ENCODE data around the gene SLC24A3. TPM values are rescaled to one million over a fixed set of nuclear protein-coding genes. Genes with fewer than 3 reads are reported as not detected.
"Not testable (repeated sequence)": the region's sequence is repeated elsewhere in the genome, so short reads cannot be mapped to it uniquely, and the experiment has no call there.

The SLC24A3 gene
- total RNA-seq, 1 experiment from 2014 or later, result not detected

DNA sequence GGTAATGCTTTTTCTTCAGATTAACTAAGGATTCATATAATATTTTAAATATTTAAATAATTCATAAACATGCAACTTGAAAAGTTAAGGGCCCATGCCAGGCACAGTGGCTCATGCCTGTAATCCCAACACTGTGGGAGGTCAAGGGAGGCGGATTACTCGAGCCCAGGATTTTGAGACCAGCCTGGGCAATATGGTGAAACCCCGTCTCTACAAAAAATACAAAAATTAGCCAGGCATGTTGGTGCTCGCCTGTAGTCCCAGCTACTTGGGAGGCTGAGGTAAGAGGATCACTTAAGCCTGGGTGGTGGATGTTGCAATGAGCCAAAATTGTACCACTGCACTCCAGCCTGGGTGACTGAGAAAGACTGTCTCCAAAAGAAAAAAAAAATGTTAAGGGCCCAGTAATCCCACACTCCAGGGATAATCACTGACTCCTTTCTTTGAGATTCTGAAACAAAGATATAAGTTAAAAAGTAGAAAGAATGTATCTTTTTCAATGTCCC, 537.7 kb downstream of the SLC24A3 start:
- Histone ChIP-seq H3K4me1 (ENCODE audit: control insufficient read depth, insufficient read depth, low read length) (no peaks in the 10 kb centered on the region), H3K4me3 (ENCODE audit: low read depth in 2 of 2, low read length in 2 of 2) (no peak overlapping the region), H3K36me3 (ENCODE audit: control insufficient read depth, insufficient read depth, low read length) (no peaks in the 10 kb centered on the region), H3K9me3 (ENCODE audit: control insufficient read depth, insufficient read depth, low read depth, low read length) (peaks cover 4% of the 10 kb centered on the region; the same call in 1 of the 2 replicates), H3K27ac (ENCODE audit: low read length) (no peak overlapping the region), H3K27me3 (ENCODE audit: control insufficient read depth, insufficient read depth, low read length) (no peaks in the 10 kb centered on the region)
- POLR2A ChIA-PET, result no interaction called here
- TF ChIP-seq, protein P1, sequence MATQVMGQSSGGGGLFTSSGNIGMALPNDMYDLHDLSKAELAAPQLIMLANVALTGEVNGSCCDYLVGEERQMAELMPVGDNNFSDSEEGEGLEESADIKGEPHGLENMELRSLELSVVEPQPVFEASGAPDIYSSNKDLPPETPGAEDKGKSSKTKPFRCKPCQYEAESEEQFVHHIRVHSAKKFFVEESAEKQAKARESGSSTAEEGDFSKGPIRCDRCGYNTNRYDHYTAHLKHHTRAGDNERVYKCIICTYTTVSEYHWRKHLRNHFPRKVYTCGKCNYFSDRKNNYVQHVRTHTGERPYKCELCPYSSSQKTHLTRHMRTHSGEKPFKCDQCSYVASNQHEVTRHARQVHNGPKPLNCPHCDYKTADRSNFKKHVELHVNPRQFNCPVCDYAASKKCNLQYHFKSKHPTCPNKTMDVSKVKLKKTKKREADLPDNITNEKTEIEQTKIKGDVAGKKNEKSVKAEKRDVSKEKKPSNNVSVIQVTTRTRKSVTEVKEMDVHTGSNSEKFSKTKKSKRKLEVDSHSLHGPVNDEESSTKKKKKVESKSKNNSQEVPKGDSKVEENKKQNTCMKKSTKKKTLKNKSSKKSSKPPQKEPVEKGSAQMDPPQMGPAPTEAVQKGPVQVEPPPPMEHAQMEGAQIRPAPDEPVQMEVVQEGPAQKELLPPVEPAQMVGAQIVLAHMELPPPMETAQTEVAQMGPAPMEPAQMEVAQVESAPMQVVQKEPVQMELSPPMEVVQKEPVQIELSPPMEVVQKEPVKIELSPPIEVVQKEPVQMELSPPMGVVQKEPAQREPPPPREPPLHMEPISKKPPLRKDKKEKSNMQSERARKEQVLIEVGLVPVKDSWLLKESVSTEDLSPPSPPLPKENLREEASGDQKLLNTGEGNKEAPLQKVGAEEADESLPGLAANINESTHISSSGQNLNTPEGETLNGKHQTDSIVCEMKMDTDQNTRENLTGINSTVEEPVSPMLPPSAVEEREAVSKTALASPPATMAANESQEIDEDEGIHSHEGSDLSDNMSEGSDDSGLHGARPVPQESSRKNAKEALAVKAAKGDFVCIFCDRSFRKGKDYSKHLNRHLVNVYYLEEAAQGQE (IDR thresholded peaks at IDR 0.05; ENCODE audit: insufficient read depth in 1 of 2, low read depth in 2 of 2, low read length in 1 of 2), result no peak
- in situ Hi-C loops (cut with HindIII; ENCODE audit: low pct_unique_long_range_greater_than_20kb, low sequenced_read_pairs) (no loop called here), intact Hi-C loops (cut with micrococcal nuclease; ENCODE audit: unreplicated experiment) (no loop called here)
- ATAC-seq (no peak), DNase-seq (ENCODE audit: low read depth, low spot score) (no peak)
- BruUV-seq (replicated peaks), result no TSS peak
- CTCF ChIA-PET, result no interaction called here

DNA sequence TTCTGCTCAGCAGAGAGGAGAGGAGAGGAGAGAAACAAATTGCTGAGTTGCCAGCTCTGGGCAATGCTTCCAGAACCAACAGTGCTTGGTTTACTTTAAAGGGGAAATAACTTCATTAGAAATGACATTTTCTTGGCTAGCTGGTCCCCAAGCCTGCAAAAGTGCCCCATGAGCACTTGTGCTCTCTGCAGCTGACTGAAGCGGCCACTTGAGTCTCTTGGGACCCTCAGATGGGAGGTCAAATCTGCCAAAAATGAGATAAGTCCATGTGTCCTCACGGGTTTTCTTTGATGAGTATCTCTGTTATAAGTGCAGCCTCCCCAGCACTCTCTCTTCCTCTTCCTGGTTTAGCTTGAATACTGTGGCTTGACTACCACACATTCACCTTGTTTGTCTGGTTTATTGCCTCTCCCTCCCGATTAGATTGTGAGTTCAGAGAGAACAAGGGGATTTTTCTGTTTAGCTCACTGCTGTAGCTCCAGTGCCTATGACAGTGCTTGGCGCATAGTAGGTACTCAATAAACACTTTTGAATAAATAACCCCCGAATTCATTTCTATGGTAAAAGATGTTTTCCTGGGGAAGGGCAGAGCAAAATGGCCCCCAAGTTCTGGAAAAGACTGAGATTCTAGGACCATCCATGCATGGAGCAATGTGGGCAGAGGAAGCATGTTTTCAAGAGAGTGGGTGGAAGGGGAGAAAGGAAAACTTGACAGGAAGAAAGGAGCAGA, 538.6 kb downstream of the SLC24A3 start:
- intact Hi-C loops (cut with micrococcal nuclease; ENCODE audit: unreplicated experiment), result no loop called here
- ATAC-seq (no peak), DNase-seq (ENCODE audit: low read depth, low spot score) (no peak)
- ChIA-PET POLR2A (no interaction called here), CTCF (no interaction called here)
- in situ Hi-C loops (cut with HindIII; ENCODE audit: low pct_unique_long_range_greater_than_20kb, low sequenced_read_pairs), result no loop called here
- H3K27ac ChIP-seq (ENCODE audit: low read length), result no peak overlapping the region
- no TSS peak for BruUV-seq (replicated peaks)
- TF ChIP-seq POLR2AphosphoS5 (IDR thresholded peaks at IDR 0.05; ENCODE audit: low read depth, low read length) (no peak), SIN3A (IDR thresholded peaks at IDR 0.05; ENCODE audit: borderline replicate concordance, insufficient read depth, low read depth, low read length) (no peak), TCF7L2 (IDR thresholded peaks at IDR 0.05; ENCODE audit: low read depth, low read length) (no peak)
- TF ChIP-seq, protein P1 (IDR thresholded peaks at IDR 0.05; ENCODE audit: insufficient read depth in 1 of 2, low read depth in 2 of 2, low read length in 1 of 2), result no peak
- TF ChIP-seq, protein P2, sequence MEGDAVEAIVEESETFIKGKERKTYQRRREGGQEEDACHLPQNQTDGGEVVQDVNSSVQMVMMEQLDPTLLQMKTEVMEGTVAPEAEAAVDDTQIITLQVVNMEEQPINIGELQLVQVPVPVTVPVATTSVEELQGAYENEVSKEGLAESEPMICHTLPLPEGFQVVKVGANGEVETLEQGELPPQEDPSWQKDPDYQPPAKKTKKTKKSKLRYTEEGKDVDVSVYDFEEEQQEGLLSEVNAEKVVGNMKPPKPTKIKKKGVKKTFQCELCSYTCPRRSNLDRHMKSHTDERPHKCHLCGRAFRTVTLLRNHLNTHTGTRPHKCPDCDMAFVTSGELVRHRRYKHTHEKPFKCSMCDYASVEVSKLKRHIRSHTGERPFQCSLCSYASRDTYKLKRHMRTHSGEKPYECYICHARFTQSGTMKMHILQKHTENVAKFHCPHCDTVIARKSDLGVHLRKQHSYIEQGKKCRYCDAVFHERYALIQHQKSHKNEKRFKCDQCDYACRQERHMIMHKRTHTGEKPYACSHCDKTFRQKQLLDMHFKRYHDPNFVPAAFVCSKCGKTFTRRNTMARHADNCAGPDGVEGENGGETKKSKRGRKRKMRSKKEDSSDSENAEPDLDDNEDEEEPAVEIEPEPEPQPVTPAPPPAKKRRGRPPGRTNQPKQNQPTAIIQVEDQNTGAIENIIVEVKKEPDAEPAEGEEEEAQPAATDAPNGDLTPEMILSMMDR (IDR thresholded peaks at IDR 0.05), result no peak
- no peaks in the 10 kb centered on the region for H3K4me1 ChIP-seq (ENCODE audit: control insufficient read depth, insufficient read depth, low read length)
- H3K36me3 ChIP-seq (ENCODE audit: control insufficient read depth, insufficient read depth, low read length), result no peaks in the 10 kb centered on the region
- no peak overlapping the region for H3K4me3 ChIP-seq (ENCODE audit: low read depth in 2 of 2, low read length in 2 of 2)
- H3K27me3 ChIP-seq (ENCODE audit: control insufficient read depth, insufficient read depth, low read length), result no peaks in the 10 kb centered on the region
- H3K9me3 ChIP-seq (ENCODE audit: control insufficient read depth, insufficient read depth, low read depth, low read length), result peaks cover under 1% of the 10 kb centered on the region; the same call in 1 of the 2 replicates

DNA sequence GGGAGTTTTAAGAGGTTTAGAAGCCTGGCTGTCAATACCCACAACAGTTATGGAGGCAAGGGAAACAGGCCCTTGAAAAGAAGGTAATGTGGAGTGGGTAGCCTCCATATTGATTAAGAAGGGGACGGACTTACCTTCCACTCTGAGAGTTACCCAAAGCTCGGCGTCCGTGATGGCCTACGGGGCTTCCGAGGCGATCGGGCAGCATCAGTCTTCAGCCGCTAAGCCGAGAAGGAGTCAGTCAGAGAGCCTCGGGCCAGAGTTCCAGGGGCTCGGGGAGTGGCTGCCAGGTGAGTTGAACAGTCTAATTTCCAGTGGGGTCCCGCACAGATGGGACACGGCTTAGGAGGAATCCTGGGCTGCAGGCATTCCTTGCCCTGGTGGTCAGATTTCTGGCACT, 541.8 kb downstream of the SLC24A3 start:
- H3K27me3 ChIP-seq (ENCODE audit: control insufficient read depth, insufficient read depth, low read length); H3K36me3 ChIP-seq (ENCODE audit: control insufficient read depth, insufficient read depth, low read length); H3K4me1 ChIP-seq (ENCODE audit: control insufficient read depth, insufficient read depth, low read length); intact Hi-C loops (cut with micrococcal nuclease; ENCODE audit: unreplicated experiment); CTCF ChIA-PET; POLR2A ChIA-PET; in situ Hi-C loops (cut with HindIII; ENCODE audit: low pct_unique_long_range_greater_than_20kb, low sequenced_read_pairs); ATAC-seq; BruUV-seq (replicated peaks); H3K9me3 ChIP-seq (ENCODE audit: control insufficient read depth, insufficient read depth, low read depth, low read length); H3K4me3 ChIP-seq (ENCODE audit: low read depth in 2 of 2, low read length in 2 of 2); DNase-seq (ENCODE audit: low read depth, low spot score); H3K27ac ChIP-seq (ENCODE audit: low read length): not testable (repeated sequence)

All from Panc1 (cell line).